H9 (cell line): ENCODE results near the gene MVP. TPM values are rescaled to one million over a fixed set of nuclear protein-coding genes. Genes with fewer than 3 reads are reported as not detected.

Source experiments
- DNase-seq: peaks from one replicate; pipeline ENCODE4 v3.0.0-alpha.2; 2017
- H2AFZ ChIP-seq: one replicate; pipeline ENCODE4 v1.6.1; 2013; ENCODE audit warnings: mild to moderate bottlenecking, low read length, control low read depth, moderate library complexity
- H2AK5ac ChIP-seq: 2 replicates; pipeline ENCODE4 v1.6.1; 2013; ENCODE audit warnings: low read length, control low read depth, mixed read lengths; ENCODE audit not compliant: insufficient read length
- H2BK120ac ChIP-seq: one replicate; pipeline ENCODE4 v1.6.1; 2013; ENCODE audit warnings: low read depth, mild to moderate bottlenecking, low read length, control low read depth, inconsistent platforms; ENCODE audit not compliant: poor library complexity, severe bottlenecking
- H2BK12ac ChIP-seq: 2 replicates; pipeline ENCODE4 v1.6.1; 2013; ENCODE audit warnings: low read length, control low read depth, mixed read lengths, low read depth; ENCODE audit not compliant: insufficient read length
- H2BK15ac ChIP-seq: 2 replicates; pipeline ENCODE4 v1.6.1; 2013; ENCODE audit warnings: low read depth, low read length, control low read depth
- H2BK20ac ChIP-seq: one replicate; pipeline ENCODE4 v1.6.1; 2013; ENCODE audit warnings: low read depth, mild to moderate bottlenecking, low read length, control low read depth, inconsistent platforms; ENCODE audit not compliant: poor library complexity, severe bottlenecking
- H2BK5ac ChIP-seq: 2 replicates; pipeline ENCODE4 v1.6.1; 2013; ENCODE audit warnings: low read length, control low read depth, mixed read lengths; ENCODE audit not compliant: insufficient read length
- H3K14ac ChIP-seq: 2 replicates; pipeline ENCODE4 v1.6.1; 2013; ENCODE audit warnings: low read length, control low read depth; ENCODE audit not compliant: insufficient read depth
- H3K18ac ChIP-seq: 2 replicates; pipeline ENCODE4 v1.6.1; 2013; ENCODE audit warnings: low read depth, mild to moderate bottlenecking, mixed read lengths, low read length, control low read depth; ENCODE audit not compliant: insufficient read length
- H3K23ac ChIP-seq: 2 replicates; pipeline ENCODE4 v1.6.1; 2013; ENCODE audit warnings: low read length, control low read depth, mixed read lengths, low read depth; ENCODE audit not compliant: insufficient read length
- H3K23me2 ChIP-seq: 2 replicates; pipeline ENCODE4 v1.6.1; 2013; ENCODE audit warnings: low read depth, mild to moderate bottlenecking, mixed read lengths, low read length, control low read depth; ENCODE audit not compliant: insufficient read length, poor library complexity, severe bottlenecking
- H3K27ac ChIP-seq: 2 replicates; pipeline ENCODE4 v1.5.1; 2013; ENCODE audit warnings: low read length, control low read depth, mixed read lengths, low read depth; ENCODE audit not compliant: insufficient read length
- H3K27me3 ChIP-seq: 2 replicates; pipeline ENCODE4 v1.6.1; 2013; ENCODE audit warnings: low read length, control low read depth, inconsistent platforms; ENCODE audit not compliant: insufficient read depth
- H3K4ac ChIP-seq: 2 replicates; pipeline ENCODE4 v1.6.1; 2013; ENCODE audit warnings: low read depth, mild to moderate bottlenecking, control low read depth, inconsistent platforms, low read length, moderate library complexity
- H3K4me1 ChIP-seq: 2 replicates; pipeline ENCODE4 v1.6.1; 2013; ENCODE audit warnings: low read length, control low read depth, inconsistent platforms; ENCODE audit not compliant: insufficient read depth
- H3K4me2 ChIP-seq: 2 replicates; pipeline ENCODE4 v1.6.1; 2013; ENCODE audit warnings: low read length, control low read depth, mixed read lengths; ENCODE audit not compliant: insufficient read length, insufficient read depth
- H3K56ac ChIP-seq: 2 replicates; pipeline ENCODE4 v1.6.1; 2013; ENCODE audit warnings: low read depth, mild to moderate bottlenecking, mixed read lengths, low read length, control low read depth; ENCODE audit not compliant: insufficient read length
- H3K79me1 ChIP-seq: 2 replicates; pipeline ENCODE4 v1.6.1; 2013; ENCODE audit warnings: low read depth, mild to moderate bottlenecking, moderate library complexity, low read length, control low read depth, inconsistent platforms; ENCODE audit not compliant: insufficient read depth, poor library complexity, severe bottlenecking
- H3K79me2 ChIP-seq: 2 replicates; pipeline ENCODE4 v1.6.1; 2013; ENCODE audit warnings: low read length, control low read depth, inconsistent platforms; ENCODE audit not compliant: insufficient read depth
- H3K9ac ChIP-seq: 2 replicates; pipeline ENCODE4 v1.6.1; 2013; ENCODE audit warnings: low read length, control low read depth, mixed read lengths; ENCODE audit not compliant: insufficient read length; ENCODE audit errors: extremely low read depth
- H3K9me3 ChIP-seq: one replicate; pipeline ENCODE4 v1.6.1; 2013; ENCODE audit warnings: low read depth, low read length, inconsistent platforms; ENCODE audit not compliant: control insufficient read depth
- H3T11ph ChIP-seq: one replicate; pipeline ENCODE4 v1.6.1; 2013; ENCODE audit warnings: mild to moderate bottlenecking, low read length, control low read depth, inconsistent platforms
- H4K20me1 ChIP-seq: one replicate; pipeline ENCODE4 v1.6.1; 2013; ENCODE audit not compliant: control insufficient read depth, insufficient read length, insufficient read depth
- H4K5ac ChIP-seq: 2 replicates; pipeline ENCODE4 v1.6.1; 2013; ENCODE audit warnings: low read depth, mild to moderate bottlenecking, mixed read lengths, low read length, control low read depth; ENCODE audit not compliant: insufficient read length
- H4K8ac ChIP-seq: replicated peaks from 2 replicates; pipeline ENCODE4 v1.6.1; 2013; ENCODE audit warnings: low read length, control low read depth, mixed read lengths, low read depth; ENCODE audit not compliant: insufficient read length
- H4K91ac ChIP-seq: 2 replicates; pipeline ENCODE4 v1.6.1; 2013; ENCODE audit warnings: low read depth, mild to moderate bottlenecking, moderate library complexity, mixed read lengths, low read length, control low read depth; ENCODE audit not compliant: insufficient read length
- H3K27ac Mint-ChIP-seq, 3 experiments: 2 replicates in 2 of 3; 3 replicates in 1 of 3; pipeline ENCODE4 v1.8.0; 2020 to 2021; ENCODE audit warnings: mixed read lengths in 3 of 3, mild to moderate bottlenecking in 1 of 3, moderate library complexity in 1 of 3
- H3K27me3 Mint-ChIP-seq: 2 replicates; pipeline ENCODE4 v1.8.0; 2021; ENCODE audit warnings: low read depth, mild to moderate bottlenecking, moderate library complexity, mixed read lengths
- H3K36me3 Mint-ChIP-seq, 3 experiments: 2 replicates in 2 of 3; 3 replicates in 1 of 3; pipeline ENCODE4 v1.8.0; 2020 to 2021; ENCODE audit warnings: low read depth in 3 of 3, mixed read lengths in 3 of 3; ENCODE audit not compliant: insufficient read depth in 1 of 3
- H3K4me1 Mint-ChIP-seq, 2 experiments: 2 replicates each; pipeline ENCODE4 v1.8.0; 2020; ENCODE audit warnings: mixed read lengths in 2 of 2
- H3K4me3 Mint-ChIP-seq, 2 experiments: 2 replicates in 1 of 2; 3 replicates in 1 of 2; pipeline ENCODE4 v1.8.0; 2020 to 2021; ENCODE audit warnings: mild to moderate bottlenecking in 2 of 2, mixed read lengths in 2 of 2, moderate library complexity in 1 of 2
- H3K9me3 Mint-ChIP-seq, 2 experiments: 2 replicates in 1 of 2; 3 replicates in 1 of 2; pipeline ENCODE4 v1.8.0; 2020; ENCODE audit warnings: mild to moderate bottlenecking in 2 of 2, mixed read lengths in 2 of 2, moderate library complexity in 1 of 2
- CTCF ChIP-seq: fragments of 200-600 bp; sonication (generic); conservative IDR thresholded peaks from 3 replicates; pipeline ENCODE4 v1.8.0; 2021; ENCODE audit warnings: antibody characterized with exemption, mild to moderate bottlenecking
- WGBS: extraction: QIAGEN DNeasy Blood & Tissue Kit; methylation state at CpG from one replicate; pipeline ENCODE4 v1.1.7; 2013; ENCODE audit warnings: missing lambda C conversion rate, low lambda C conversion rate, mixed read lengths; ENCODE audit not compliant: insufficient read length; ENCODE audit errors: extremely low coverage; 5-methylcytosine and 5-hydroxymethylcytosine counted together
- total RNA-seq: library from RNA; stranded (reverse); gene quantifications from 2 replicates; pipeline ENCODE4 v1.2.1, GENCODE V29; 2021

Gene MVP
- total RNA-seq, 1 experiment from 2014 or later: 3.1 TPM

- Histone ChIP-seq H3K23ac (no peak overlapping the region), H3K79me1 (peaks cover 8% of the 10 kb centered on the region), H3K4ac (no peak overlapping the region), H2BK120ac (no peak overlapping the region), H4K91ac (no peak overlapping the region), H3K79me2 (no peaks in the 10 kb centered on the region), H3K56ac (no peak overlapping the region), H4K20me1 (no peaks in the 10 kb centered on the region), H3K9me3 (no peaks in the 10 kb centered on the region), H3K23me2 (peaks cover 9% of the 10 kb centered on the region), H4K8ac (no peak overlapping the region), H3K4me1 (no peaks in the 10 kb centered on the region; the same call in 1 of the 2 replicates), H2BK5ac (no peak overlapping the region), H3K9ac (no peak overlapping the region), H2AK5ac (no peak overlapping the region), H2BK15ac (no peak overlapping the region), H3K18ac (no peak overlapping the region), H3K27me3 (no peaks in the 10 kb centered on the region), H3K4me2 (no peak overlapping the region), H3K27ac (no peak overlapping the region), H2AFZ (no peak overlapping the region), H2BK20ac (no peak overlapping the region), H2BK12ac (no peak overlapping the region), H3K14ac (no peak overlapping the region), H3T11ph (no peak overlapping the region), H4K5ac (no peak overlapping the region)
- H3K4me3 Mint-ChIP-seq: no peak overlapping the region
- no peak overlapping the region for H3K27ac Mint-ChIP-seq
- no peaks in the 10 kb centered on the region for H3K27me3 Mint-ChIP-seq
- no CpG with 5 or more reads among the region's 19 CpGs for WGBS
- H3K36me3 Mint-ChIP-seq: peaks cover 17 to 33% (median 31%) of the 10 kb centered on the region in 3 experiments; a peak in 6 of 7 replicates
- no peaks in the 10 kb centered on the region for H3K9me3 Mint-ChIP-seq
- no peak for DNase-seq
- H3K4me1 Mint-ChIP-seq: peaks cover 9 to 14% of the 10 kb centered on the region in 2 experiments
- TF ChIP-seq CTCF: no peak
Observed at GRCh38 chr16:29858974-29859373, 38.7 kb downstream of the MVP start.
